TTC549 (cell line): ENCODE results near the gene SPINK1.
"Not testable (repeated sequence)": the region's sequence is repeated elsewhere in the genome, so short reads cannot be mapped to it uniquely, and the experiment has no call there.

ENCODE experiments used
- FAIRE-seq: peaks from 2 replicates; lab custom pipeline; 2012; peaks lifted over from hg19 to GRCh38; lab: Jason Lieb, UNC

Gene SPINK1

DNA sequence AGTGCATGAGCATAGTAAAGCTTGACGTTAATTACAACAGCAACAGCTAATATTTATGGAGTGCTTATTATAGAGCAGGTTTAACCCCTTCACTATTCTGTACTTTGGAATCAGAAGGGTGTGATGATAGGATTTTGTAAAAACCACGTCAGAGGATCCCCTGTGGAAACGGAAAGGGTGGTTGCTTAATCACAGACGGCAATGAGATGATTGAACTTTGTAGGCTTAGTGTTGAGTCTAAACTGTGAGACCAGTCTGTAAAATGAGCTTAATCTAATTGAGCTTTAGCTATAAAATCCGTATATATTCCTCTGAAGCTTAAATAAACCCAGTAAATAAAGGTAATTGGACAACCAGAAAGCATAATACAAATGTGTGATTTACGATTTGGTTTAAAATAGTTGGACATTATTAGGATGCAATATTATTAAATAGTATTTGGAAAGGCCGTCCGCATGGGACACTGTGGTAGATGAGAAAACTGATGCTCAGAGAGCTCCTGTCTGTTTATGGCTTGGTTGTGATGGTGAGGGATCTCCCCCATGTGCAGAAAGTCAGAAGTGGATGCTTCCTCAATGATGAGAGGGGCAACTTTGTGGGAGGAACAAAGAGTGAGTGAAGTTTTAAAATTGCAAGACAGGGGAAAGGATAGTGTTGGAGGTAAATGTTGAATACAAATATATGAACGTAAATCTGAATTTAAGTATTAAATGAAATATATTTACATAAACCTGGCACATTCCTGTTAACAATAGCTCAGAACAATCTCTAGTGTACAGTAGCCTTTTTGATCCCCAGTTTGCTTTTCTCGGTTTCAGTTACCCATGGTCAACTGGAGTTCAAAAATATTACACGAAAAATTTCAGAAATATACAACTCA, 23.7 kb upstream of the SPINK1 start:
- FAIRE-seq: no peak

DNA sequence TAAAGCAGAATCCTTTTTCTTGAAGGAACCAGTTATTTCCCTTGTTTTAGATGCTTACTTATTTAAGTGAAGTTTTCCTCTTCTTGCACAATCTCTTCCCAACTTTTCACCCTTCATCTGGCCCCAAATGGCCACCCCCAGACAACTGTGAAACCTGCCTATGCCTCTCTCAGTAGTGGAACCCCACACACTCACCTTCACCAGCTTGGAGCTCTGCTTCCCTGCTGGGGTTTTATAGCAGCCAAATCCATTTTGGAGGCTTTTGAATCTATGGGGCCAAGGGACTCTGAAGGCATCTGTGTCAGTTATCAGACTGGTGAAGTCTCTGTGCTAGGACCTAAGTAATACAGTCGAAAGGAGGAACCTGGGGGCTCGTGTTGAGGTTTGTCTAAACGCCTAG, 22.9 kb upstream of the SPINK1 start:
- FAIRE-seq: no peak

DNA sequence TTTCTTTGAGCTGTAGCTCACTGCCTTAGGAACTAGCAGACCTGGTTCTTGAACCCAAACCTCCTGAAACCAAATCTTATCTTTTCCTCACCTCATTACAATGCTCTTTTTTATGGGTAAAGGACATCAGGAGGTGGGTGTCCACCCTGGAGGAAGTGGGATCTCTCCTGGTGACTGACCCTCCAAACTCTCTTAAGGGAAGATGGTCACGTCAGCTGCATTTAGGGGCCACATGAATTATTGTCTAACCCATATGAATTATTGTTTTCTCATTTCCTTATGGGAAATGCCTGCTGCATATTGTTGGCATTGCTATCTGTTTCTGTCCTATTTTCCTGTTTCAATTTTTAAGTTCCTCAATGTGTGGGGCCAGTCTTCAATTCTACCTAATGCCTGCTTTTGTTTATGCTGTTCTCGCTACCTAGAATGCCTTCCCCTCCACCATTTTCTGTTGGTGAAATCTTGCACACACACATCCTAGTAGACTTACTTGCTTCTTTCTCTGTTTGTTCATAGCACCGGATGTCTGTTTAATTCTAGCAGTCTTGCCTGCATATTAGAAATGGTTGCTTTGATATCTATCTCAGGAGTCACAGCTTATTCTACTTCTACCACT, 22.0 kb upstream of the SPINK1 start:
- no peak for FAIRE-seq

DNA sequence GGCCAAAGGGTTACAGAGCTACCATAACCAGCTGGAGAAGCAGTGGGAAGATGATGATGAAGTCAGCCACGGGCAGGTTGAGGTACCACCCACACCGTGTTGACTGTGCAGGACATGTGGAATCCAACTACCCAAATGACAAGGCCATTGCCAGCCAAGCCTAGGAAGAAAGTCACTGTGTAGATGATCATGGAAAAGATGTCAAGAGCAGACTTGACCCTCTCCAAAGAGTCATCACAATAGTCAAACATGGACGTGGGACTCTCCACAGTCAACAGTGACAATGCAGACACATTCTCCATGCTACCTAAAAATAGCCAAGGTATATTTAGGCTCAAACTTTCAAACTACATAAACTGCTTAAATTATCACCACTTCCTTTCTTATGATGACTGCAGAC, 20.9 kb upstream of the SPINK1 start:
- no peak for FAIRE-seq

DNA sequence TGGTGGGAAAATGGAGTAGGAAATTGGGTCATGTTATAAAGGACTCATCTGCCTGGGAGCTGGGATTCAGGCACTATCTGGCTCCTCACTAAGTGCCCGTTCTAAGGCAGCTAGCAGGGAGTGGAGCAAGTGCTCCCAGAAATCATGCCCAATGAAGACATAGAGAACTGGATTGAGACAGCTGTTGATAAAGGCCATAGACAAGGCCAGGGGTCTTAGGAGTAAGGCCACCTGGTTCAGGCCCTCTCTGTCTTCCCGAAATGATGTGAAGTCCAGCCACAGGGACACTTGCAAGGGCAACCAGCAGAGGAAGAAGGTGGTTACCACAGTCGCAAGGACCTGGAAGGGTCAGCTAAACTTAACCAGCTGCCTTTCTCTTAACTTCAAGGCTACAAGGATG, 20.1 kb upstream of the SPINK1 start:
- FAIRE-seq: no peak

DNA sequence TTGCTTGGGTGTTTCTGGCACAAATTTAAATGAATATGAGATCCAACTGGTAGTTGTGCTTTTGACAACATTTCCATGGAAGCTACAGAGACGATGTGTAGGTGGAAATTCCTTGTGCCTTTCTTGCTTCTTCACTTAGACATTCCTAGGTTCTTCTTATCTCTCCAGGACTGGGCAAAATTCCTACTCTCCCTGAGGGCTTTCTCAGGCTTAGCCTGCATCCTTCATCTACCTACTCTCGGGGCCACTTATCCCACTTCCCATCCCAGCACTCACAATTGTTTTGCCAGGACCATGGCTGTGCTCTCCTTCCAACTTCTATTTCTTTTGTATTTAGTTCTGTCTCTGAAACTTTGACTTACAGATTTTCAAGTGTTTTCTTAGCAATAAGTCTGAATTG, 17.8 kb upstream of the SPINK1 start:
- FAIRE-seq: no peak

DNA sequence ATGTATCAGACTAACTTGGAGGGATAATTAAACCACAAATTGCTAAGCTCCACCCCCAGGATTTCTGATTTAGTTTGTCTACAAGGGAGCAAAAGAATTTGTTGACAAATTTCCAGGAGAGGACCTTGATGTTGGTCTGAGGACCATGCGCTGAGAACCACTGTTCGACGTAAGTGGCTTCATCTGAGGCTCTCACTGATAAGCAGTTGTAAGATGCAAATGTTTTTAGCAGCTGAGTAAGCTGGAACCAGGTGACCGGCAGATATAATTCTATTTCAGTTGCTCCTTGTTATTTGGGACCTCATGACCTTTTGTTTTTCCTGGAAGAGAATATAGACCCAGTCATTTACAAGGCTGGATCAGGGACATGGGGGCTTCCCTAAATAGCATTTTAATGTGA, 14.1 kb upstream of the SPINK1 start:
- no peak for FAIRE-seq

DNA sequence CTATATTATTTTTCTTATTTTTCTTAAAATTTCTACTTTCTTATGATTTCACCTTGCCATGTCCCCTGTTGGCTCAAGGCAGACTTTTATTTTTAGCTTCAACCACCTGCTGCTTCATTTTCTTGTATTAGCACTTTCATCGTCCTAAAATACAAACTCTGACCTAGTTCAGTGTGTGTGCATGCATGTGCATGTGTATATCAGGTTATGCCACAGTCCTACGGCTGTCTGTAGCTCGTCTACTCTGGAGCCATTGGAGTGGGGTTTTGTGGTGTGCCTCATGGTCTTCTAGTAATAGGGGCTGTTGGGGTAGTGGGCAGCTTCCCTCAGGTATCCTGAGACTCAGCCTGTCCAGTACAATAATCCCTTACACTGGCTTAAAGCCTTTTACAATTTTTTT, 13.4 kb upstream of the SPINK1 start:
- FAIRE-seq: no peak

DNA sequence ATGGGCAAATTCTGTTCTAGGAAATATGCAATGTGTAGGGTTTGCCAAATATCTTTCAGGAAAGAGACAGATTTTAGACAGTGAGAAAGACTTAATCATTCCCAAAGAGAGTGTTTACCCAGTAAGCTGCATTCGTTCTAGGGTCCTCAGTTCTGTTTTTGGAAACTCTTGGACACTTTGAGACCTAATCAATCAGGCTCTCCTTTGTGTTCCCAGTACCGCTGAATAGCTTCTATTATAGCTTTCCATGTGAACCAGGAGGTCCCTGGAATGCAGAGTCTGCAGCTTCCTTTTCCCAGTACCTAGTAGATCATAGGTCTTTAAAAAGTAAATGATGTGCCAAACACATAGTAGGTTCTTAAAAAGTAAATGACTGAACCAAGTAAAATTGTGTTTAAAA, 11.4 kb upstream of the SPINK1 start:
- no peak for FAIRE-seq

DNA sequence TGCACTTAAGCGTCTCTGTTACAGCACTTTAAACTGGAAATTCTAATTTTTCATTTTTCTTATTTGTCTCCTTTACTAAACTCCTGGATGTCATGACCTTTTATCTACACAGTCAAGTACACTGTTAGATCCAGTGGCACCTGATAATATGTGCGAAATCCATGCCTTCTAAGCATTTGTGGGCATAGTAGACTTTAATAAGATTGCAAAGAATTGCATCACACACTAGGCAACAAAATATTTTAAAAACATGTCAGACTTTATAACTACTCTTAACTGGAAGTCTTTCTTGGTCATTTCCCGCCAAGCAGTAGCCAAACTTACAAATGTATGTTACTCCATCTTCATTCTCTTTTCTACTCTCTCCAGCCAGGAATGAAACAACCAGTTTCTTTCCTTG, 5.0 kb upstream of the SPINK1 start:
- FAIRE-seq: no peak

DNA sequence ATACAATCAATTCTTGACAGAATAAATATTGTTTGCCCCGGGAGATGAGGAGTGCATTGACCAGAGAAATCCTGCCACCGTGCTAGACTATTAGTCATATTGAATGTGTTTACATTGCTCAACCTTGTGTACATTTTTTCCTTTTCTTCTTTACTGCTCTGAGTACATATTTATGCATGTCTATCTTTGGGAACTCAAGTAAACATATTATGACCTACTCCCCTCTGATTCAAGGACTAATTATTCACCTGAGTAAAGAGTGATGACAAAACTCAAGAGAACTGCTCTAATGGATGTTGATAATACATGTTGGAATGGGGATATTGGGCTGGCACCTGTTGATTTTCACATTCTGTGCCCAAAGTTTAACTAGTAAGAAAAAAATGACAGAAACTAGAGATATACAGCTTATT, 3.9 kb upstream of the SPINK1 start:
- FAIRE-seq: no peak

DNA sequence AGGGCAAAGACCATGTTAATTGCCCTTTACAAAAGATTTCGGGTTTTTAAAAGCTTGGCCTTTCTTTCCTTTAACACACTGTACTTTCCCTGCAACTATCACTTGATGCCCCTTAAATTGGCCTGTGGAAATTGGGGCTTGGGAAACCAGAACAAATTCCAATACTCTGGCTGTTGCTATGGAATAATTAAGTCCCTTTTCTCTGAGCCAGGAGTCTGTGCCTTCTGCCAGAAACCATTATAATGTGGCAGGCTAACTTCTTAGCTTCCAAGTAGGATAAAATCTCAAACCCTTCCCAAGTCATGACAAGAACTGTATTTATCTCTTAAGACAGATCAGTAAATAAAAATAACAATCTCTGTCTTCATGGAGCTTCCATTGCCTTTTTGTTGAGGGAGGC, 1.1 kb upstream of the SPINK1 start:
- FAIRE-seq: no peak

DNA sequence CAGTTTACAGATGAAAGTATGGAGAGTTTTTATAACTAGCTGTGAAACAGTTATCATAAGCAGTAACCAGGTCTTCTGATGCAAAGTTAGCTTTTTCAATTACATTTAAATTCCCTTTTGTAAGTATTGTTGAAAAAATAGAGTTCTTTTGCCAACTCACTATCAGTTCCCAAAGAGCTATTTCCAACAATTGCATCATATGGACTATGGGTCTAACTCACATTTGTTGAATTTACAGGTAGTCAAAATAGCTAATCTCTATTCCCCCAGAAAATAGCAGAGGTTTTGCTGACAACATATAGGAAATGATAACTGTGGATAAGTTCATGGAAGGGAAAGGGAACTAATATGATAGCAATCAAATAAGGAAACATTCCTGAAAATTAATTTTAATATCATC, 1.4 kb downstream of the SPINK1 start:
- FAIRE-seq: no peak

DNA sequence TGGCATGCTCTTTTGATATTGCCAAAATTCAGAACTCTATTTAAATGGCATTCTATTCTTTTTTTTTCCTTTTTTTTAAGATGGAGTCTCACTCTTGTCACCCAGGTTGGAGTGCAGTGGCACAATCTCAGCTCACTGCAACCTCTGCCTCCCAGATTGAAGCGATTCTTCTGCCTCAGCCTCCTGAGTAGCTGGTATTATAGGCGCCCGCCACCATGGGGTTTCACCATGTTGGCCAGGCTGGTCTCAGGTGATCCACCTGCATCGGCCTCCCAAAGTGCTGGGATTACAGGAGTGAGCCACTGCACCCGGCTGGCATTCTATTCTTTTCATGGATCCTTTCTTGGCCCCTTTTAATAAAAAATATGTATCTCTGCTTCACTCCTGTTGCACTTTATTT, 4.5 kb downstream of the SPINK1 start:
- FAIRE-seq: not testable (repeated sequence)

DNA sequence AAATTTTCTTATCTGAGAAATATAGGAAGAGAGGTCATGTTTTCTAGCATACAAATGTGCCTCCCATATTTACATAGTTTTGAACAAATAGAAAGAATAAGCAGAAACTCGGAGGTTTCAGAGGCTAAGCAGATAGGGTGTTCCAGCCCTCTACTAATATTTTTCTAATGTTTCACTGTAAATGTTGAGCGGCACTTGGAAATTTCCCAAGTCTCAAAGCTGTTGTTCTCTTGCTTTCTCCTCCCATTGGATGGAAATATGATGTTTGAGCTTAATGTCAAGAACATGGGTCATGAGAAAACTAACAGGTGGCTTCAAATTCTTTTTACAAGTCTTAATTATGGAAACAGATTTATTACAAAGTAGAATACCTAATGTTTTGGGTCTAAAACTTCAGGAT, 5.1 kb downstream of the SPINK1 start:
- FAIRE-seq: no peak

DNA sequence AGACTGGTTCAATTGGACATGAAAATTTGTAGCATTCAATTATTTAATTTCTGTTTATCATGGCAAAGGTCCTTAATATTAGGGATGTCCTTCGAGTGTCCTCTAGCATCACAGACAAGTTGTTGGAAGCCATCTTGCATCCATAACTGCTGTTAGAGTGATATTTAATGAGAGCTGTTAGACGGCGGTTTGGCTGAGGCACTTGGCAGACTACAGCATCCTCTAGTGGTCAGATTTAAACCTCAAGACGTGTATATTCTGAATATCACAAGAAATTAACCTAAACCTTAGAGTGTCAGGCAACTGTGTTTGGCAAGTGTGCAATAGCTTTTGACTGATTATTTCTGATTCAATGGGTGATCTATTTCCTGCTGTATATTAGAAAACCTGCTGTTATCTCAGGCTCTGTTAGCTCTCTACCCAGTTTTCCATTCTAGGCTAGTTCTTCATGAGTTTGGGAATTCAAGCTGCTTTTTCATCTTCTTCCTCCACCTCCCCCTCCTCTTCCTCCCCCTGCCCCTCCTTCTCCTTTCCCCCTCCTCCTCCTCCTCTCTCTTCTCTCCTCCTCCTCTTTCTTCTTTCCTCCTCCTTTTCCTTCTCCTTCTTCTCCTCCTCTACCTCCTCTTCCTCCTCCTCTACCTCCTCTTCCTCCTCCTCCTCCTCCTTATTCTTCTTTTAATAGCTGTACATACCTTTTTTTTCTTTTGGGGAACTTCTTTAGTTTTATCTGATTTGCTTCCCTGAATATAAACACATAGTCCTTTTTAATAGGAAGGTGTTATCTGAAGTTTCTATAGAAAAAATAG, 8.6 kb downstream of the SPINK1 start:
- no peak for FAIRE-seq

DNA sequence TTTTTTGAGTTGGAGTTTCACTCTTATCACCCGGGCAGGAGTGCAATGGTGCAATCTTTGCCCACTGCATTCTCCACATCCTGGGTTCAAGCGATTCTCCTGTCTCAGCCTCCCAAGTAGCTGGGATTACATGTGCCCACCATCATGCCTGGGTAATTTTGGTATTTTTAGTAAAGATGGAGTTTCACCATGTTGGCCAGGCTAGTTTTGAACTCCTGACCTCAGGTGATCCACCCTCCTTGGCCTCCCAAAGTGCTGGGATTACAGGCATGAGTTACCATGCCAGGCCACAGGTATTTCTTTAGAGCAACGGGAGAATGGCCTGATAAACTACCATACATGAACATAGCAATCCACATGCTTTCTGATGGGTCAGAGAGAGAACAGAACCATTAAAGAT, 9.2 kb downstream of the SPINK1 start:
- FAIRE-seq: not testable (repeated sequence)

DNA sequence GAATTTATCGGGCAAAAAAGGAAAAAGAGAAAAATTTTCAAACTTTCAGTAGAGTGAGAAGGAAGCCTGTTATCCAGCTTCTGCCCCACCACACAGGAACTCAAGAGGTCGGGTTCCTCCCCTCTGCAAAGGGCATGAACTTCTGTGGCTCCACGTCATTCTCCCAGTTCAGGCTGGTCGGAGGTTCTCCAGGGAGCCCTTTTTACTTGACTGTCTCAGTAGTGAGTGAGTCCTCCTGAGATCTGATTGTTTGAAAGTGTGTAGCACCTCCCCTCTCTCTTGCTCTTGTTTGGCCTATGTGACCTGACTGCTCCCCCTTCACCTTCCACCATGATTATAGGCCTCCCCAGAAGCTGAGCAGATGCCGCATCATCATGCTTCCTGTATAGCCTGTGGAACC, 9.7 kb downstream of the SPINK1 start:
- no peak for FAIRE-seq

DNA sequence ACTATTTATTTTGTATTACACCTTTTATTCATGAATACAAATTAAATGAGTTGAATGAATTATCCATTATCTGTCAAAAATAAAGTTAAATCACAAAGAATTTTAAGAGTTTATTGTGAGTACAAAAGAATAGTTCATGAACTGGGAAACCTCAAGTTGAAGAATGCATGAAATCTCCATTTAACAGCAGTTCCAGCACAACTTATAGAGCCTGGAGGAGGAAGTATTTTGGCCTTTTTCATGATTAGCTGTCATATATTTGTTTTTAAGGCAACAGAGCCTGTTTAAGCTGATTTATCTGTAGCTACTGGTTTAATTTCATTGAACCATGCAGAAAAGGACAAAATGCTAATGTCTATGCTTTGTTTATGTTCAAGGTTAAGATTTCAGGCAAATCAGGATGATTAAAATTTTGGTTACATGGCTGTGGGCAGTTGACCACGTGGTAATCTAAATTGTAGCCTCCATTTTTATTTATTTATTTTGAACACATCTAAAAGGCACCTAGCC, 12.2 kb downstream of the SPINK1 start:
- FAIRE-seq: no peak

DNA sequence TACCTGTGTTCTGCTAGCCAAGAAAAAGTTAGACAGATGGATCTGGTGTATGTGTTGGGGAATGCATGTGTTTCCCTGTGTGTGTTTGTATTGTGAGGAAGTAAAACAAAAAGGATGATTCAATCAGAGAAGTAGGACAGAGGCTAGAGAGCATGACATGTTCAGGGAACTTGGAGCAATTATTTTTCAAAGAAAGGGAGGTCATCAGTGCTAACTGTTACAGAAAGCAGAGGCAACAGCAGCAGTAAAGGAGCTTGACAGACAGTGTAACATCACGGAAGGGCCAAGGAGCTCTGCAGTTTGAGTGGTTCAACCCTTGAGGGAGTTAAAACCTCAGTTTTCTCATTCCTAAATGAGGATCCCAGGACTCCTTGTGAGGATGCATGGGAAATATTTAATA, 13.2 kb downstream of the SPINK1 start:
- no peak for FAIRE-seq

DNA sequence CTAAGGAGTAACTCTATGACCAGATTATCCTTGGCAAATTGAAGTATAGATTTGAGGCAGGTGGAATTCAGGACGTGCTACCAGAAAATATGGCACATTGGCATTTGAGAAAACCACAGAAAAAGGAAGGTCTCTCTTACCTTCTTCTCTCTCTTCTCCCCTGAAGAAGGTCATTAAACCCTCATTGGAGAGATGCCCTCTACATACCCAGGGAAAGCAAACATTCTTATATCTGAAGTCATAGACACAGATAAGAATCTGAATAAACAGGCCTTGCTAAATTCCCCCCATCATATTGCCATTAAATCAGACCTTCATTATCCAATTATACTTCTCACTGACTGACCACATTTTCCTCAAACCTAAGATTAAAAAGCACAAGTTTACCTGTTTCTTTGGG, 17.8 kb downstream of the SPINK1 start:
- FAIRE-seq: no peak

DNA sequence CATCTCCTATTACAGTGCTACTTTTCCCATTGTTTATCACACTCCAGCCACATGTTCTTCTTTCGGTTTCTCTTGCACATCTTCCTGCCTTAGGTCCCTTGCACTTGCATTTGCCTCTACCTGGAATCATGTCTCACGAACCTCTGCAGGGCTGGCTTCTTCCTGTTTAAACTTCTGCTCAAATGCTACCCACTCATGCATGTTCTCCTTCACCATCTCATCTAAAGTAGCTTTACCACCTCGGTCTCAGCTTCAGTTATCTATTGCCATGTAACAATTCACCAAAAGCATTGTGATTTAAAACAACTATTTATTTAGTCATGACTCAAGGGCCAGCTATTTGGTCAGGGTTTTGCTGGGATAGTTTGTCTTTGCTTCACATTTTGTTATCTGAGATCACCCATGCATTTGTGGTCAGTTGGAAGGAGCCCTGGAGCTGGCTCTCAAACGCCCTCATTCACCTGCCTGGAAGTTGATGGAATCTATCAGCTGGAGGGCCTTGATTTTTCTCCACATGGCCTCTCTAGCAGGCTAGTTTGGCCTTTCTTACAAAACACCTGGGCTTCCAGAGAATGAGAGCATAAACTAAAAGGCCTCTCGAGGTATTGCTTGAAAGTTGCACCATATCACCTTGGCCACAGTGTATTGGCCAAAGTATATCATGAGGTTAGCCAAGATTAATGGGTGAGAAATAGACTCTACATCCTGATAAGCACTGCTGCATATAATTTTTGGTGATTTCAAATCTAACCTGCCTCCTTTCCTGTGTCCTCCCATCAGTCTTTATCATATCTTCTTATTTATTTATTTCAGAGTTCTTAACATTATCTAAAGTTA, 21.4 kb downstream of the SPINK1 start:
- FAIRE-seq: no peak
